GM12878 (cell line): ENCODE measurements around the gene SDF4. TPM values are rescaled to one million over a fixed set of nuclear protein-coding genes. Genes with fewer than 3 reads are reported as not detected.

Experiments
- ATF3 ChIP-seq: IDR thresholded peaks from 2 replicates; pipeline ENCODE4 v1.6.1; 2011; ENCODE audit warnings: low read depth, mild to moderate bottlenecking, low read length, moderate library complexity, borderline replicate concordance; ENCODE audit errors: extremely low read depth
- BHLHE40 ChIP-seq, 2 experiments: fragments of 450-650 bp in 1 of 2; IDR thresholded peaks; 2 replicates each; pipeline ENCODE4 v1.6.1; 2011 to 2017; ENCODE audit warnings: low read depth in 2 of 2, borderline replicate concordance in 1 of 2, improper control_type of control experiment in 1 of 2, low read length in 1 of 2, mild to moderate bottlenecking in 1 of 2
- CBX5 ChIP-seq: sonication (generic); IDR thresholded peaks from 2 replicates; pipeline ENCODE4 v1.6.1; 2016; ENCODE audit warnings: low read depth, moderate library complexity, mild to moderate bottlenecking, inconsistent platforms
- CREB1 ChIP-seq: IDR thresholded peaks from 2 replicates; pipeline ENCODE4 v1.6.1; 2012; ENCODE audit warnings: low read depth, mild to moderate bottlenecking, inconsistent platforms
- EED ChIP-seq: sonication (generic); IDR thresholded peaks from 2 replicates; pipeline ENCODE4 v1.6.1; 2016; ENCODE audit warnings: antibody characterized with exemption, low read depth
- EGR1 ChIP-seq, 2 experiments: IDR thresholded peaks; 1 replicate in 1 of 2; 2 replicates in 1 of 2; pipeline ENCODE4 v1.6.1; 2011 to 2012; ENCODE audit warnings: low read depth in 2 of 2, low read length in 2 of 2, borderline replicate concordance in 1 of 2, mild to moderate bottlenecking in 1 of 2, moderate library complexity in 1 of 2
- GATAD2B ChIP-seq: fragments of 450-650 bp; conservative IDR thresholded peaks from 2 replicates; pipeline ENCODE4 v1.6.1; 2017; ENCODE audit warnings: low read depth, mild to moderate bottlenecking, moderate library complexity
- IKZF1 ChIP-seq: fragments of 450-650 bp; conservative IDR thresholded peaks from 2 replicates; pipeline ENCODE4 v1.6.1; 2017; ENCODE audit warnings: antibody characterized with exemption, mild to moderate bottlenecking
- JUND ChIP-seq: IDR thresholded peaks from 2 replicates; pipeline ENCODE4 v1.6.1; 2012; ENCODE audit warnings: low read depth, mild to moderate bottlenecking, low read length, improper control_type of control experiment, moderate library complexity
- MEF2B ChIP-seq: fragments of 450-650 bp; IDR thresholded peaks from 2 replicates; pipeline ENCODE4 v1.6.1; 2018; ENCODE audit warnings: mild to moderate bottlenecking, moderate library complexity; ENCODE audit not compliant: partially characterized antibody, poor library complexity, severe bottlenecking
- MLLT1 ChIP-seq: fragments of 450-650 bp; IDR thresholded peaks from 2 replicates; pipeline ENCODE4 v1.6.1; 2016; ENCODE audit warnings: mild to moderate bottlenecking
- NFXL1 ChIP-seq: fragments of 450-650 bp; IDR thresholded peaks from 2 replicates; pipeline ENCODE4 v1.6.1; 2017; ENCODE audit warnings: antibody characterized with exemption, mild to moderate bottlenecking, borderline replicate concordance
- PML ChIP-seq: IDR thresholded peaks from 2 replicates; pipeline ENCODE4 v1.6.1; 2012; ENCODE audit warnings: low read length, inconsistent platforms
- RAD51 ChIP-seq: fragments of 450-650 bp; IDR thresholded peaks from 2 replicates; pipeline ENCODE4 v1.6.1; 2016; ENCODE audit warnings: moderate library complexity, mild to moderate bottlenecking, inconsistent platforms
- REST ChIP-seq: IDR thresholded peaks from 2 replicates; pipeline ENCODE4 v1.6.1; 2012; ENCODE audit warnings: mild to moderate bottlenecking, low read depth, low read length
- RUNX3 ChIP-seq: IDR thresholded peaks from 2 replicates; pipeline ENCODE4 v1.6.1; 2012; ENCODE audit warnings: low read length, inconsistent platforms
- STAT1 ChIP-seq: fragments of 450-650 bp; conservative IDR thresholded peaks from 2 replicates; pipeline ENCODE4 v1.6.1; 2014; ENCODE audit warnings: antibody characterized with exemption, mild to moderate bottlenecking
- STAT3 ChIP-seq: IDR thresholded peaks from 2 replicates; pipeline ENCODE4 v1.6.1; 2011; ENCODE audit warnings: low read depth, low read length, improper control_type of control experiment
- ZBED1 ChIP-seq: IDR thresholded peaks from 2 replicates; pipeline ENCODE4 v1.6.1; 2016; ENCODE audit warnings: borderline replicate concordance
- polyA plus RNA-seq, 11 experiments: library from polyadenylated mRNA; depleted of rRNA in 4 of 11; unstranded in 6 of 11; stranded (reverse) in 5 of 11; fragments of >200 nt; fragmentation: Nextera tagmentation in 4 of 11; fragmentation: Illumina TruSeq in 1 of 11; extraction: Ambion mirVana in 4 of 11; extraction: Trizol in 1 of 11; gene quantifications; 1 replicate in 1 of 11; 2 replicates in 10 of 11; pipeline versions ENCODE4 v1.2.1 to v1.2.3, GENCODE V29; 2011 to 2016; ENCODE audit warnings: inconsistent platforms in 2 of 11, missing spikeins in 2 of 11, low read depth in 1 of 11
- total RNA-seq, 4 experiments: library from RNA; depleted of rRNA in 3 of 4; stranded (reverse); fragments of >200 nt in 3 of 4; fragmentation: Illumina TruSeq in 1 of 4; extraction: Trizol in 1 of 4; gene quantifications; 2 replicates each; pipeline versions ENCODE4 v1.2.1 to v1.2.3, GENCODE V29; 2013 to 2021
- TF ChIP-seq, protein P1 (sequence below): fragments of 450-650 bp; IDR thresholded peaks from 2 replicates; pipeline ENCODE4 v1.6.1; 2018; ENCODE audit warnings: borderline replicate concordance, mild to moderate bottlenecking; ENCODE audit not compliant: partially characterized antibody

SDF4 gene
- total and polyA plus RNA-seq, 10 of the 15 experiments (the other 5 are each of a cell fraction or from before 2014, with no cell fraction given) = 0.44 to 97.2 (median 40.2) TPM

- TF ChIP-seq REST (no peak), NFXL1 (no peak), RUNX3 (peak; percentile 92), STAT1 (no peak), GATAD2B (peak; percentile 38; the same call in 1 of the 2 replicates), ATF3 (no peak), MLLT1 (no peak; the same call in 1 of the 2 replicates), MEF2B (peak; percentile 28), STAT3 (no peak), BHLHE40 (IDR thresholded peaks at IDR 0.05; ENCODE audit: borderline replicate concordance in 1 of 2, low read depth in 2 of 2, low read length in 1 of 2) (peak in 1 of 2 experiments; percentile 2; a peak in 1 of 4 replicates), PML (no peak), CBX5 (no peak), ZBED1 (no peak), EGR1 (IDR thresholded peaks at IDR 0.05; ENCODE audit: borderline replicate concordance in 1 of 2, low read depth in 2 of 2, low read length in 2 of 2) (peak in 1 of 2 experiments; percentile 80; a peak in 2 of 3 replicates), RAD51 (no peak), CREB1 (no peak), JUND (no peak), IKZF1 (peak; percentile 49; the same call in 1 of the 2 replicates), EED (no peak)
- TF ChIP-seq, protein P1, sequence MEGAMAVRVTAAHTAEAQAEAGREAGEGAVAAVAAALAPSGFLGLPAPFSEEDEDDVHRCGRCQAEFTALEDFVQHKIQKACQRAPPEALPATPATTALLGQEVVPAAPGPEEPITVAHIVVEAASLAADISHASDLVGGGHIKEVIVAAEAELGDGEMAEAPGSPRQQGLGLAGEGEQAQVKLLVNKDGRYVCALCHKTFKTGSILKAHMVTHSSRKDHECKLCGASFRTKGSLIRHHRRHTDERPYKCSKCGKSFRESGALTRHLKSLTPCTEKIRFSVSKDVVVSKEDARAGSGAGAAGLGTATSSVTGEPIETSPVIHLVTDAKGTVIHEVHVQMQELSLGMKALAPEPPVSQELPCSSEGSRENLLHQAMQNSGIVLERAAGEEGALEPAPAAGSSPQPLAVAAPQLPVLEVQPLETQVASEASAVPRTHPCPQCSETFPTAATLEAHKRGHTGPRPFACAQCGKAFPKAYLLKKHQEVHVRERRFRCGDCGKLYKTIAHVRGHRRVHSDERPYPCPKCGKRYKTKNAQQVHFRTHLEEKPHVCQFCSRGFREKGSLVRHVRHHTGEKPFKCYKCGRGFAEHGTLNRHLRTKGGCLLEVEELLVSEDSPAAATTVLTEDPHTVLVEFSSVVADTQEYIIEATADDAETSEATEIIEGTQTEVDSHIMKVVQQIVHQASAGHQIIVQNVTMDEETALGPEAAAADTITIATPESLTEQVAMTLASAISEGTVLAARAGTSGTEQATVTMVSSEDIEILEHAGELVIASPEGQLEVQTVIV = no peak
Observed at GRCh38 chr1:1208713-1209433, 22.9 kb downstream of the SDF4 start (continued).
